ENCODE measurements around the gene TMEM108.

Gene TMEM108

GRCh38 chr3:133053532-133053931 is 15.3 kb downstream of the TMEM108 start:
- in situ Hi-C loops (cut with HindIII; ENCODE audit: low sequenced_read_pairs): no loop called here

- in situ Hi-C loops (cut with HindIII; ENCODE audit: low sequenced_read_pairs): no loop called here
Observed at GRCh38 chr3:133054586-133054985, 16.4 kb downstream of the TMEM108 start.

- in situ Hi-C loops (cut with HindIII; ENCODE audit: low sequenced_read_pairs): no loop called here
Observed at GRCh38 chr3:133055339-133055738, 17.1 kb downstream of the TMEM108 start.

GRCh38 chr3:133058243-133058642 is 20.1 kb downstream of the TMEM108 start:
- in situ Hi-C loops (cut with HindIII; ENCODE audit: low sequenced_read_pairs): no loop called here

GRCh38 chr3:133058831-133059230 is 20.6 kb downstream of the TMEM108 start:
- in situ Hi-C loops (cut with HindIII; ENCODE audit: low sequenced_read_pairs): no loop called here

GRCh38 chr3:133065193-133065961 is 27.2 kb downstream of the TMEM108 start:
- in situ Hi-C loops (cut with HindIII; ENCODE audit: low sequenced_read_pairs): no loop called here

- in situ Hi-C loops (cut with HindIII; ENCODE audit: low sequenced_read_pairs): no loop called here
Observed at GRCh38 chr3:133066026-133066425, 27.8 kb downstream of the TMEM108 start.

- in situ Hi-C loops (cut with HindIII; ENCODE audit: low sequenced_read_pairs): no loop called here
Observed at GRCh38 chr3:133069556-133070286, 31.5 kb downstream of the TMEM108 start.

- in situ Hi-C loops (cut with HindIII; ENCODE audit: low sequenced_read_pairs): loop anchor here (5.0 kb wide), 1 partner anchor 292 kb away; no protein-coding TSS in a partner anchor
Observed at GRCh38 chr3:133074977-133075376, 36.8 kb downstream of the TMEM108 start.

GRCh38 chr3:133077688-133078087 is 39.5 kb downstream of the TMEM108 start:
- in situ Hi-C loops (cut with HindIII; ENCODE audit: low sequenced_read_pairs): loop anchor here (5.0 kb wide), 1 partner anchor 290 kb away; no protein-coding TSS in a partner anchor

- in situ Hi-C loops (cut with HindIII; ENCODE audit: low sequenced_read_pairs): loop anchor here (5.0 kb wide), 1 partner anchor 288 kb away; no protein-coding TSS in a partner anchor
Observed at GRCh38 chr3:133079621-133080020, 41.4 kb downstream of the TMEM108 start.

- in situ Hi-C loops (cut with HindIII; ENCODE audit: low sequenced_read_pairs): no loop called here
Observed at GRCh38 chr3:133081016-133081415, 42.8 kb downstream of the TMEM108 start.

GRCh38 chr3:133083395-133083794 is 45.2 kb downstream of the TMEM108 start:
- in situ Hi-C loops (cut with HindIII; ENCODE audit: low sequenced_read_pairs): no loop called here

GRCh38 chr3:133089906-133090485 is 51.8 kb downstream of the TMEM108 start:
- in situ Hi-C loops (cut with HindIII; ENCODE audit: low sequenced_read_pairs): no loop called here

- in situ Hi-C loops (cut with HindIII; ENCODE audit: low sequenced_read_pairs): no loop called here
Observed at GRCh38 chr3:133092681-133093080, 54.5 kb downstream of the TMEM108 start.

GRCh38 chr3:133093366-133093765 is 55.2 kb downstream of the TMEM108 start:
- in situ Hi-C loops (cut with HindIII; ENCODE audit: low sequenced_read_pairs): no loop called here

GRCh38 chr3:133096900-133097613 is 58.9 kb downstream of the TMEM108 start:
- in situ Hi-C loops (cut with HindIII; ENCODE audit: low sequenced_read_pairs): no loop called here

- in situ Hi-C loops (cut with HindIII; ENCODE audit: low sequenced_read_pairs): no loop called here
Observed at GRCh38 chr3:133103706-133104105, 65.5 kb downstream of the TMEM108 start.

GRCh38 chr3:133106169-133106568 is 68.0 kb downstream of the TMEM108 start:
- in situ Hi-C loops (cut with HindIII; ENCODE audit: low sequenced_read_pairs): no loop called here

- in situ Hi-C loops (cut with HindIII; ENCODE audit: low sequenced_read_pairs): no loop called here
Observed at GRCh38 chr3:133112666-133113065, 74.5 kb downstream of the TMEM108 start.

GRCh38 chr3:133113526-133113925 is 75.3 kb downstream of the TMEM108 start:
- in situ Hi-C loops (cut with HindIII; ENCODE audit: low sequenced_read_pairs): no loop called here

Measured in endothelial cell of hepatic sinusoid (primary cell).